Stimulated activated effector memory CD8-positive, alpha-beta T cell treated with anti-CD3 and anti-CD28 coated beads, Interleukin-12 subunit alpha, Interleukin-12 subunit beta, amount 100 ng/mL, for 72 hours (primary cell): ENCODE results near the gene SMC6.

ENCODE experiments used
- ATAC-seq: fragments of 150-1000 bp; cut with Tn5 transposase; 2 replicates; pipeline ENCODE4 v1.10.0; 2021
- DNase-seq, 2 donors: peaks; one replicate each; pipeline ENCODE4 v3.0.0; 2021 to 2022; ENCODE audit warnings: low spot score in 2 of 2
- H3K27ac Mint-ChIP-seq: one replicate; pipeline ENCODE4 v1.8.0; 2022; ENCODE audit warnings: mild to moderate bottlenecking, mixed read lengths
- H3K36me3 Mint-ChIP-seq: one replicate; pipeline ENCODE4 v1.8.0; 2022; ENCODE audit warnings: mild to moderate bottlenecking, mixed read lengths
- H3K4me1 Mint-ChIP-seq: one replicate; pipeline ENCODE4 v1.8.0; 2022; ENCODE audit warnings: mixed read lengths
- H3K4me3 Mint-ChIP-seq: one replicate; pipeline ENCODE4 v1.8.0; 2022; ENCODE audit warnings: mild to moderate bottlenecking, mixed read lengths
- H3K9me3 Mint-ChIP-seq: one replicate; pipeline ENCODE4 v1.8.0; 2022; ENCODE audit warnings: mixed read lengths

Gene SMC6

GRCh38 chr2:17628349-17629261, 125.0 kb downstream of the SMC6 start:
- Mint-ChIP-seq H3K9me3 (no peaks in the 10 kb centered on the region), H3K4me1 (no peaks in the 10 kb centered on the region), H3K36me3 (no peaks in the 10 kb centered on the region), H3K27ac (no peak overlapping the region), H3K4me3 (no peak overlapping the region)
- DNase-seq = no peak
- peak; percentile 24 for ATAC-seq

GRCh38 chr2:17627434-17627833, 126.2 kb downstream of the SMC6 start:
- no peak for ATAC-seq
- no peaks in the 10 kb centered on the region for H3K4me1 Mint-ChIP-seq
- H3K36me3 Mint-ChIP-seq = no peaks in the 10 kb centered on the region
- H3K4me3 Mint-ChIP-seq = no peak overlapping the region
- no peaks in the 10 kb centered on the region for H3K9me3 Mint-ChIP-seq
- DNase-seq = no peak
- H3K27ac Mint-ChIP-seq = no peak overlapping the region

GRCh38 chr2:17626986-17627385, 126.6 kb downstream of the SMC6 start:
- Mint-ChIP-seq H3K36me3 (no peaks in the 10 kb centered on the region), H3K27ac (no peak overlapping the region), H3K4me3 (no peak overlapping the region), H3K9me3 (no peaks in the 10 kb centered on the region), H3K4me1 (no peaks in the 10 kb centered on the region)
- ATAC-seq (no peak), DNase-seq (no peak)

GRCh38 chr2:17625446-17625845, 128.2 kb downstream of the SMC6 start:
- no peaks in the 10 kb centered on the region for H3K4me1 Mint-ChIP-seq
- no peak overlapping the region for H3K27ac Mint-ChIP-seq
- no peaks in the 10 kb centered on the region for H3K9me3 Mint-ChIP-seq
- DNase-seq = no peak
- H3K36me3 Mint-ChIP-seq = no peaks in the 10 kb centered on the region
- ATAC-seq = no peak
- no peak overlapping the region for H3K4me3 Mint-ChIP-seq

GRCh38 chr2:17621781-17622180, 131.8 kb downstream of the SMC6 start:
- Mint-ChIP-seq H3K27ac (no peak overlapping the region), H3K36me3 (no peaks in the 10 kb centered on the region), H3K4me3 (no peak overlapping the region), H3K4me1 (no peaks in the 10 kb centered on the region), H3K9me3 (no peaks in the 10 kb centered on the region)
- ATAC-seq (no peak), DNase-seq (no peak)

GRCh38 chr2:17620841-17621240, 132.8 kb downstream of the SMC6 start:
- H3K4me1 Mint-ChIP-seq = no peaks in the 10 kb centered on the region
- no peaks in the 10 kb centered on the region for H3K36me3 Mint-ChIP-seq
- H3K27ac Mint-ChIP-seq = no peak overlapping the region
- ATAC-seq = no peak
- DNase-seq = no peak
- H3K9me3 Mint-ChIP-seq = no peaks in the 10 kb centered on the region
- no peak overlapping the region for H3K4me3 Mint-ChIP-seq

- no peak overlapping the region for H3K4me3 Mint-ChIP-seq
- DNase-seq (no peak), ATAC-seq (no peak)
- no peaks in the 10 kb centered on the region for H3K4me1 Mint-ChIP-seq
- no peak overlapping the region for H3K27ac Mint-ChIP-seq
- H3K9me3 Mint-ChIP-seq = no peaks in the 10 kb centered on the region
- H3K36me3 Mint-ChIP-seq = no peaks in the 10 kb centered on the region
Measured at GRCh38 chr2:17620280-17620679, 133.3 kb downstream of the SMC6 start.

- Mint-ChIP-seq H3K36me3 (no peaks in the 10 kb centered on the region), H3K4me3 (no peak overlapping the region), H3K9me3 (no peaks in the 10 kb centered on the region), H3K27ac (no peak overlapping the region), H3K4me1 (no peaks in the 10 kb centered on the region)
- DNase-seq (no peak), ATAC-seq (no peak)
Measured at GRCh38 chr2:17617955-17618354, 135.7 kb downstream of the SMC6 start.

GRCh38 chr2:17617516-17617915, 136.1 kb downstream of the SMC6 start:
- H3K4me1 Mint-ChIP-seq = no peaks in the 10 kb centered on the region
- H3K27ac Mint-ChIP-seq = no peak overlapping the region
- no peaks in the 10 kb centered on the region for H3K36me3 Mint-ChIP-seq
- no peak overlapping the region for H3K4me3 Mint-ChIP-seq
- DNase-seq (no peak), ATAC-seq (no peak)
- H3K9me3 Mint-ChIP-seq = no peaks in the 10 kb centered on the region

GRCh38 chr2:17616405-17616804, 137.2 kb downstream of the SMC6 start:
- ATAC-seq = no peak
- Mint-ChIP-seq H3K4me3 (no peak overlapping the region), H3K9me3 (no peaks in the 10 kb centered on the region), H3K36me3 (no peaks in the 10 kb centered on the region), H3K4me1 (no peaks in the 10 kb centered on the region), H3K27ac (no peak overlapping the region)
- DNase-seq = no peak

GRCh38 chr2:17615728-17616351, 137.8 kb downstream of the SMC6 start:
- DNase-seq = no peak
- H3K27ac Mint-ChIP-seq = no peak overlapping the region
- no peaks in the 10 kb centered on the region for H3K9me3 Mint-ChIP-seq
- no peak for ATAC-seq
- H3K36me3 Mint-ChIP-seq = no peaks in the 10 kb centered on the region
- H3K4me1 Mint-ChIP-seq = no peaks in the 10 kb centered on the region
- no peak overlapping the region for H3K4me3 Mint-ChIP-seq

GRCh38 chr2:17615147-17615546, 138.5 kb downstream of the SMC6 start:
- Mint-ChIP-seq H3K27ac (no peak overlapping the region), H3K4me1 (no peaks in the 10 kb centered on the region), H3K4me3 (no peak overlapping the region), H3K9me3 (no peaks in the 10 kb centered on the region), H3K36me3 (no peaks in the 10 kb centered on the region)
- no peak for ATAC-seq
- DNase-seq = no peak

GRCh38 chr2:17614174-17614930, 139.3 kb downstream of the SMC6 start:
- DNase-seq = no peak
- Mint-ChIP-seq H3K4me1 (no peaks in the 10 kb centered on the region), H3K36me3 (no peaks in the 10 kb centered on the region), H3K4me3 (no peak overlapping the region), H3K27ac (no peak overlapping the region), H3K9me3 (no peaks in the 10 kb centered on the region)
- no peak for ATAC-seq
